ENCODE data around the gene PTPRR.

Gene PTPRR

GRCh38 chr12:70787612-70788011 lies 132.9 kb downstream of the PTPRR start:
- DNase-seq = no peak

GRCh38 chr12:70785896-70786295 lies 134.6 kb downstream of the PTPRR start:
- DNase-seq = no peak

- no peak for DNase-seq
These were observed 136.4 kb downstream of the PTPRR start for GRCh38 chr12:70784042-70784668.

GRCh38 chr12:70783455-70783854 lies 137.1 kb downstream of the PTPRR start:
- DNase-seq = no peak

GRCh38 chr12:70779250-70779649 lies 141.3 kb downstream of the PTPRR start:
- no peak for DNase-seq

- DNase-seq = peak; percentile 21
These were observed 146.5 kb downstream of the PTPRR start for GRCh38 chr12:70774055-70774454.

GRCh38 chr12:70772836-70773235 lies 147.7 kb downstream of the PTPRR start:
- DNase-seq = no peak

- DNase-seq = no peak
These were observed 149.0 kb downstream of the PTPRR start for GRCh38 chr12:70771581-70771980.

- DNase-seq = no peak
These were observed 156.9 kb downstream of the PTPRR start for GRCh38 chr12:70763666-70764065.

- DNase-seq = no peak
These were observed 158.5 kb downstream of the PTPRR start for GRCh38 chr12:70762000-70762399.

- DNase-seq = no peak
These were observed 161.2 kb downstream of the PTPRR start for GRCh38 chr12:70759161-70759918.

- no peak for DNase-seq
These were observed 162.1 kb downstream of the PTPRR start for GRCh38 chr12:70758494-70758845.

- DNase-seq = no peak
These were observed 162.6 kb downstream of the PTPRR start for GRCh38 chr12:70757830-70758493.

GRCh38 chr12:70756791-70757190 lies 163.7 kb downstream of the PTPRR start:
- no peak for DNase-seq

GRCh38 chr12:70756118-70756517 lies 164.4 kb downstream of the PTPRR start:
- peak; percentile 64 for DNase-seq

- DNase-seq = no peak
These were observed 166.2 kb downstream of the PTPRR start for GRCh38 chr12:70754330-70754741.

- no peak for DNase-seq
These were observed 168.2 kb downstream of the PTPRR start for GRCh38 chr12:70752327-70752726.

- DNase-seq = no peak
These were observed 170.6 kb downstream of the PTPRR start for GRCh38 chr12:70749931-70750330.

GRCh38 chr12:70748809-70749208 lies 171.7 kb downstream of the PTPRR start:
- DNase-seq = no peak

GRCh38 chr12:70747445-70748260 lies 172.9 kb downstream of the PTPRR start:
- no peak for DNase-seq

- DNase-seq = no peak
These were observed 175.5 kb downstream of the PTPRR start for GRCh38 chr12:70745048-70745447.

- DNase-seq = no peak
These were observed 176.4 kb downstream of the PTPRR start for GRCh38 chr12:70744178-70744577.

GRCh38 chr12:70741256-70741655 lies 179.3 kb downstream of the PTPRR start:
- no peak for DNase-seq

Data from HCEC 1CT (cell line).